Fibroblast of mammary gland (primary cell): ENCODE data around the gene C11orf16.
"Not testable (repeated sequence)": the region's sequence is repeated elsewhere in the genome, so short reads cannot be mapped to it uniquely, and the experiment has no call there.

Experiments
- DNase-seq: peaks from one replicate; pipeline ENCODE4 v3.0.0-alpha.2; 2010; ENCODE audit warnings: low read depth
- H3K4me3 ChIP-seq: 2 replicates; pipeline ENCODE4 v1.5.1; 2011; ENCODE audit warnings: low read depth, mild to moderate bottlenecking, low read length, moderate library complexity; ENCODE audit not compliant: control insufficient read depth
- CTCF ChIP-seq: conservative IDR thresholded peaks from 2 replicates; pipeline ENCODE4 v1.5.1; 2011; ENCODE audit warnings: low read depth, low read length, inconsistent platforms; ENCODE audit not compliant: control insufficient read depth, insufficient read depth

The C11orf16 gene

GRCh38 chr11:8948886-8949285 is 16.1 kb upstream of the C11orf16 start:
- TF ChIP-seq CTCF: no peak
- H3K4me3 ChIP-seq: no peak overlapping the region
- DNase-seq: no peak

GRCh38 chr11:8947230-8947943 is 14.6 kb upstream of the C11orf16 start:
- no peak overlapping the region for H3K4me3 ChIP-seq
- DNase-seq: no peak
- TF ChIP-seq CTCF: no peak

GRCh38 chr11:8942518-8943066 is 9.8 kb upstream of the C11orf16 start, which contains the start of gene ASCL3:
TSS of gene ASCL3 (minus strand) at chr11:8943016. CDS start at chr11:8938161, 4,855 bp downstream.
- no peak for DNase-seq
- TF ChIP-seq CTCF: no peak
- H3K4me3 ChIP-seq: no peak within 1 kb of the TSS

GRCh38 chr11:8941341-8942103 is 8.8 kb upstream of the C11orf16 start:
- no peak for TF ChIP-seq CTCF
- H3K4me3 ChIP-seq: no peak overlapping the region
- DNase-seq: no peak

GRCh38 chr11:8937659-8938058 is 4.9 kb upstream of the C11orf16 start:
- no peak for TF ChIP-seq CTCF
- no peak overlapping the region for H3K4me3 ChIP-seq
- no peak for DNase-seq

GRCh38 chr11:8937159-8937558 is 4.4 kb upstream of the C11orf16 start:
- no peak overlapping the region for H3K4me3 ChIP-seq
- DNase-seq: no peak
- no peak for TF ChIP-seq CTCF

GRCh38 chr11:8935789-8936188 is 3.0 kb upstream of the C11orf16 start:
- not testable (repeated sequence) for DNase-seq, H3K4me3 ChIP-seq
